Measurements from ENCODE around the gene GIMAP8. TPM values are rescaled to one million over a fixed set of nuclear protein-coding genes. Genes with fewer than 3 reads are reported as not detected.

GIMAP8 gene
- not detected in 5 replicates for total RNA-seq (2022; extraction: Qiagen RNA extraction)

DNA sequence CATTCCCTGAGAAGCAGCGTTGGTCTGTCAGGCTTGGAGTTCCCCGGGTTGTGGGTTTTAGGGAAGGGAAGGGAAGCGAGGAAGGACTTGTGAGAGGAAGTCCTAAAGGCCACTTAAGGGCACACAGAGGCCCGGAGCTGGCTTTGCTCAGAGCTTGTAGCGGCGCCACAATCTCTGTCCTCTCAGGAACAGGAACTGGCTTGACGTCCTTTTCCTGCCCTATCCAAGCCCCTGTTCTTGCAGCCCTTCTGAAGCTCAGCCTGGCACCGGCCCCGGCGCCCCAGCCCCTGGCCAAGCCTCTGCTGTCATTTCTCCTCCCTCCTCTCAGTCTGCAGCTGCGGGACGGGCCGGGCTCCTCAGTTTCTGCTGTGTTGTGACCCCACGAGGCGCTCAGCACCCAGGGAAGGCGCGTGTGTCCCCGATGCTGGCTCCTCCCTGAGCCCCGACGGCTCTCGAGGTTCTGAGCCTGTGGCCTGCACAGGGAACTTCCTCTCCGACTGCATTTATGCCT lies at the start of gene GIMAP8:
Gene GIMAP8, plus strand, starts transcription at position 140 of the 511 bp plus-strand sequence. CDS start 16,069 bp downstream, outside the sequence.

DNA sequence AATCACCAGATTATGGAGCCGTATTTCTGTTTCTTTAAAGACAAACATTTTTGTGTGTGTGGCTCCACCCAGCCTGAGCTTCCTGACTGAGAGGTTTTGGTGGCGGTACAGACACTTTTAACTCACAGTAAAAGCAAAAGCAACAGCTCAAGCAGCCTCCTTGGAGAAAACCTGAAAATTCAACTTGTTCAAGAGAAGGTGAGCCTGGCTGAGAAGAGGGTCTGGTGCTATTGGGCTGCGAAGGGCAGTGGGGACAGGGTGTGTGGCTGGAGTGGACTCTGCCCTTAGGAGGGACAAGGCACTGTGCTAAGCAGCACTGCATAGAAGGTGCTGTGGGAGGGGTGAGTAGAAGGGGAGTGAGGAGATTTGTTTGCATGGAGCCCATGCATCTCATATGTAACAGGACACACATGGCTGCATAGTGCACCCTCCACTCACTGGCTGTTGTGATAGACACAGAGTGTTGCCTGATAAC lies 64.4 kb downstream of the GIMAP8 start, which contains the start of gene GIMAP7:
Gene GIMAP7, plus strand, starts transcription at position 125 of the 475 bp plus-strand sequence. CDS start 5,103 bp downstream, outside the sequence.

Other genes starting within 250 kb of the GIMAP8 start
- gene LRRC61, start 127.3 kb upstream of the GIMAP8 start, total RNA-seq (2022; extraction: Qiagen RNA extraction), result 0.05 to 0.16 TPM (median 0.08 TPM) in 5 replicates
- 0.17 TPM in 1 of 5 replicates, not detected in the others for gene ACTR3C, start 127.1 kb upstream of the GIMAP8 start, total RNA-seq (2022; extraction: Qiagen RNA extraction)
- gene RARRES2, start 109.0 kb upstream of the GIMAP8 start, total RNA-seq (2022; extraction: Qiagen RNA extraction), result not detected in 5 replicates
- 66.0 to 97.0 TPM (median 93.6 TPM) in 5 replicates for gene REPIN1, start 81.8 kb upstream of the GIMAP8 start, total RNA-seq (2022; extraction: Qiagen RNA extraction)
- 4.6 to 7.6 TPM (median 6.5 TPM) in 5 replicates for gene ZNF775, start 71.3 kb upstream of the GIMAP8 start, total RNA-seq (2022; extraction: Qiagen RNA extraction)
- gene GIMAP7, start 64.2 kb downstream of the GIMAP8 start, total RNA-seq (2022; extraction: Qiagen RNA extraction), result not detected in 5 replicates
- not detected in 5 replicates for gene GIMAP4, start 116.8 kb downstream of the GIMAP8 start, total RNA-seq (2022; extraction: Qiagen RNA extraction)
- gene GIMAP6, start 181.8 kb downstream of the GIMAP8 start, total RNA-seq (2022; extraction: Qiagen RNA extraction), result not detected in 5 replicates
- 0.09 TPM in 1 of 5 replicates, not detected in the others for gene GIMAP2, start 235.1 kb downstream of the GIMAP8 start, total RNA-seq (2022; extraction: Qiagen RNA extraction)

All from A549 treated with CORT108297 at 1 μM for 4 hours (cell line).